Inferior parietal cortex (tissue), 1 donor: ENCODE data around the gene CLIC4.
"Not testable (repeated sequence)": the region's sequence is repeated elsewhere in the genome, so short reads cannot be mapped to it uniquely, and the experiment has no call there.

Experiments used
- DNase-seq: peaks from one replicate; pipeline ENCODE4 v3.0.0-alpha.2; 2016; ENCODE audit errors: extremely low spot score

The CLIC4 gene

GRCh38 chr1:24745711-24746413 is 615 bp downstream of the CLIC4 start:
- peak; percentile 53 for DNase-seq

DNA sequence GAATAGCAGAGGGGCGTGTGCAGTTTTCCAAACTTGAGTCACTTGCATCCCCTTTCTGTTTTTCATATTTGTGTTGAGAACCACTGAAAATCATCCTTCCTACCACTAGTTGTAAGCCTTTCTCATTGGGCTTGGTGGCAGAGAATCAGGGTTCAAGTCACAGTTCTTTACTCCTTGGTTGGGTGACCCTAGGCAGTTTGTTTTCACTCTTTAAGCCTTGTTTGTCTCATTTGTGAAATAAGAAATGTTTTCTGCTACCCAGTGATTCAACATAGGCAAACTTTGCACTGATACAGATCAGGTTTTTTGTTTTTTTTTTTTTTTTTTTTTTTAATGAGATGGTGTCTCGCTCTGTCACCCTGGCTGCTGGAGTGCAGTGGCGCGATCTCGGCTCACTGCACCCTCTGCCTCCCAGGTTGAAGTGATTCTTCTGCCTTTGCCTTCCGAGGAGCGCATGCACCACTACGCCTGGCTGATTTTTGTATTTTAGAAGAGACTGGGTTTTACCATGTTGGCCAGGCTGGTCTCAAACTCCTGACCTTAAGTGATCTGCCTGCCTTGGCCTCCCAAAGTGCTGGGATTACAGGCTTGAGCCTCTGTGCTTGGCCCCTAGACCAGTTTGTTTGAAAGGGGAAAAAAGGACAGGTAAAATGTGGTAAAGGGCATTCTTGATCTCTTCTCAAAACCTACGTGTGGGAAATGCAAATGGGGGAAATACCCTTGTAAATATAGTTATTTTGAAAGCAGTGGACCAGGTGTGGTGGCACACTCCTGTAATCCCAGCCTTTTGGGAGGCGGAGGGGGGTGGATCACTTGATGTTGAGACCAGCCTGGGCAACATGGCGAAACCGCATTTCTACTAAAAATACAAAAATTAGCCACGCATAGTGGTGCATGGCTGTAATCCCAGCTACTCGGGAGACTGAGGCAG is 3.2 kb downstream of the CLIC4 start:
- DNase-seq, result no peak

DNA sequence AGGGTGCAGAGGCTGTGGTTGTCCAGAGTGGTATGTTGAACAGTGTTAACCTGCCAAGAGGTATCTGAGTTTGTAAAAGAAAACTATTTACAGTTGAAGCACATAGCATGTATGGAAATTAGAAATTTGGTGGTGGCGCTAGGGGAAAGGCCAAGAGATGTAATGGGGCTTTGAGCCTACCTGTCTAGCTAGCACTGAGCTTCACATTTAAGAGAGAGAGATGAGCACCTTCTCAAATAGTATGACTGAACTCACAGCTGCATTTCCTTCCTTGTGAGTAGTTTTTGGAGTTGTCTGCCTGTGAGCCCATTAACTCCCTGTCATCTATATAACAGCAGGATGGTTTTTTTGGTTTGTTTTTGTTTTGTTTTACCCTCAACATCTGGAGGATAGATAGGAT is 4.0 kb downstream of the CLIC4 start:
- DNase-seq, result no peak

DNA sequence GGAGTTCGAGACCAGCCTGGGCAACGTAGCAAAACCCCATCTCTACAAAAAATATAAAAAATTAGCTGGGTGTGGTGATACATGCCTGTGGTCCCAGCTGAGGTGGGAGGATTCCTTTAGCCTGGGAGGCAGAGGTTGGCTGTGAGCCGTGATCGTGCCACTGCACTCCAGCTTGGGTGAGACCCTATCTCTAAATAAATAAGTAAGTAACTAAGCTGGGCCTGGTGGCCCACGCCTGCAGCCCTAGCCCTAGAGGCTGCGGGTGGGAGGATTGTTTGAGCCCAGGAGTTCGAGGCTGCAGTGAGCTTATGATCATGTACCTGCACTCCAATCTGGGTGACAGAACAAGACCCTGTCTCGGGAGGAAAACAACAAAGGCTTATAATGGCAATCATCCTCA is 4.6 kb downstream of the CLIC4 start:
- no peak for DNase-seq

GRCh38 chr1:24751833-24752232 is 6.6 kb downstream of the CLIC4 start:
- no peak for DNase-seq

DNA sequence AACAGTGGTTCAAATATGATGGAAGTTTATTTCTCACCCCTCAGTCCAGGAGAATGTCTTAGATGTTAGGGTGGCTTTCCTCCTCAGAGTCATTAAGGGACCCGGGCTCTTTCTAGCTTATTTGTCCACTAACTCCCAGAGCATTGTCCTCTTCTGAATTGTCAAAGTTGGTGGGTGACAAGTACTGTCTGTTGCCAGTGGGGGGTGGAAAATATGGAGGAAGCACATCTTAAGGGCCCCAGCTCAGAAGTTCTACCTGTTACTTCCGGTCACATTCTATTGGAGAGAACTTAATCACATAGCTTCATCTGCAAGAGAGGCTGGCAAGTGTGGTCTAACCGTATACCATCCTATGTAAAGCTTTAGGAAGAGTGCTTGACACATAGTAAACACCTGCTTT is 7.1 kb downstream of the CLIC4 start:
- DNase-seq, result no peak

- no peak for DNase-seq
Observed at GRCh38 chr1:24754229-24754628, 9.0 kb downstream of the CLIC4 start.

DNA sequence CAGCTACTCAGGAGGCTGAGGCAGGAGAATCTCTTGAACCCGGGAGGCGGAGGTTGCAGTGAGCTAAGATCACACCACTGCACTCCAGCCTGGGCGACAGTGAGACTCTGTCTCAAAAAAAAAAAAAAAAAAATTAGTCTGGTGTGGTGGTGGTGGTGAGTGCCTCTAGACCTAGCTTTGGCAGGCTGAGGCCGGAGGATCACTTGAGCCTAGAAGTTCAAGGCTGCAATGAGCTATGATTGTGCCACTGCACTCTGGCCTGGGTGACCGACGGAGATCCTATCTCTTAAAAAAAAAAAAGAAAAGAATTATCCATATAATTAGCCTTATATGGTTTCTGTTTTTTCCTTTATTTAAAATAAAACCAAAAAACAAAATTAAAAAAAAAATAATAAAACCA is 10.1 kb downstream of the CLIC4 start:
- DNase-seq, result not testable (repeated sequence)

GRCh38 chr1:24756395-24756794 is 11.1 kb downstream of the CLIC4 start:
- no peak for DNase-seq

GRCh38 chr1:24759492-24759891 is 14.2 kb downstream of the CLIC4 start:
- no peak for DNase-seq

DNA sequence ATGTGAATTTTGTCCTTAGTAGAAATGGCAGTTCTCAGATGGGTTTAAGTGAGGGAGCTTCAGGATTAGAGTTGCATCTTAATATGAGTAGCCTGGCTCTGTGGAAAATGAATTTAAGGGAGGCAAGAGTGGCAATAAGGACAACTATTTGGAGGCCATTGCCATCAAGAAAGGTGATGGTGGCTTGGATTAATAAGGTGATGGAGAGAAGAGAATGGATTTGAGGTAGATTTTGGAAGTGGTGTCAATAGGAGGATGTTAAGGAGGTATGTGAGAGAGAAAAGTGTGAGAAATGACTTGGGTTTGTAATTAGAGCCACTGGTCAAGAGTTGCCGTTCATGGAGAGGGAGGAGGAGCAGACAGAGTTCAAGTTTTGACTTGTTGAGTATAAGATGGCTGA is 16.3 kb downstream of the CLIC4 start:
- no peak for DNase-seq

- no peak for DNase-seq
Observed at GRCh38 chr1:24762133-24762676, 17.0 kb downstream of the CLIC4 start.

DNA sequence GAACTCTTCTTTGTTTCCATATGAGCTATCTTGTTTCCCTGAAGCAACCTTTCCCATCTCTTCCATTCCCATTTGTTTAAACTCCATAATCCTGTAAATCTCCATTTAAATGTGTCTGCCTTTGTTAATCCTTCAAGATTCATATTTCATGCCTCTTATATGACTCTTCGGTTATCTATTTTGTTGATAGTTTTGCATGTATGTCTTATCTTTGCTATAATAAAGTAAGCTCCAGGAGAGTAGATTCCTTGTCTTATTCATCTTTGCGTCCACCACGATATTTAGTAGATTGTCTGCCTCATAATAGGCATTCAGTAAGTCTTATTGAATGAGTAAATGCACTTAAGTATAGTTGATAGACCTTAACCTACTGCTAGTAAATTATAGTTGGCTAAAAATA is 18.4 kb downstream of the CLIC4 start:
- DNase-seq, result no peak

GRCh38 chr1:24764439-24764838 is 19.2 kb downstream of the CLIC4 start:
- DNase-seq, result no peak

- no peak for DNase-seq
Observed at GRCh38 chr1:24764848-24765247, 19.6 kb downstream of the CLIC4 start.

- peak; percentile 26 for DNase-seq
Observed at GRCh38 chr1:24765308-24765988, 20.2 kb downstream of the CLIC4 start.

- no peak for DNase-seq
Observed at GRCh38 chr1:24767351-24767750, 22.1 kb downstream of the CLIC4 start.

GRCh38 chr1:24768873-24769605 is 23.8 kb downstream of the CLIC4 start:
- no peak for DNase-seq

DNA sequence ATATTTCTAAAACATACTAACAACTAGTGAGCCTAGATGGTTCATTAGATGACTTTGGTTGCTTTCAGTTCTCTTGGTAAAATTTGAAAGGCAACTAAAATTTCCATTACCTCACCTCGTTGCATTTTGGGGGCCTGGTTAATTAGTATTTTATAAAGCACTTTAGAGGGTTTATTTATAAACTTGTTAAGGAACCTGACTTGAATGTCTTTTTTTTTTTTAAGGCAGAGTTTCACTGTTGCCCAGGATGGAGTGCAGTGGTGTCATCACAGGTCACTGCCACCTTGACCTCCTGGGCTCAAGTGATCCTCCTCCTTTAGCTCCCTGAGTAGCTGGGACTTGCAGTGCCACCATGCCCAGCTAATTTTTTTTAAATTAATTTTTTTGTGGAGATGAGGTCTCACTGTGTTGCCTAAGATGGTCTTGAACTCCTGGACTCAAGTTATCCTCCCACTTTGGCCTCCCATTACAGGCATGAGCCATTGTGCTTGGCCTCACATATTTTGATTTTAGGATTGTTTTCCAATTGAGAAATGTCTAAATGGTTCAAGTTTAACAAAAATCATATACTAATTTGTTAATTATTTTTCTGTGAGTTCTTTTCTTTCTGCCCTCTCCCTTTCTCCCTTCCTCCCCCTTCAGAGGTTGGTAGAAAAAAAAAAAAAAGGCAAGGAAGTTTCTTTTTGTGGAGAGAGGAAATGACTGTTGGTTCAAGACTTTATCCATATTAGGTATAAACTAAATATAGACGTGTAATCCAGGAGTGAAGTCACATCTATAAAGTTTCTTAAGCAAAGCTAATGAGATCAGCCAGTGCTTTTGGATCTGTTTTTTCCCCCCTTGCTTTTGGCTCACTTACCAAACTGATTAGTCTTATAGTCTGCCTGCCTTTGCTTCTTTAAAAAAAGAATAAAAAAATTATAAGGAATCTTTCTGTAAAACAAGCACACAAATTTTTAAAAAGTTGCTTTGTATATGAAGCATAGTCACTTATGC is 24.7 kb downstream of the CLIC4 start:
- no peak for DNase-seq

DNA sequence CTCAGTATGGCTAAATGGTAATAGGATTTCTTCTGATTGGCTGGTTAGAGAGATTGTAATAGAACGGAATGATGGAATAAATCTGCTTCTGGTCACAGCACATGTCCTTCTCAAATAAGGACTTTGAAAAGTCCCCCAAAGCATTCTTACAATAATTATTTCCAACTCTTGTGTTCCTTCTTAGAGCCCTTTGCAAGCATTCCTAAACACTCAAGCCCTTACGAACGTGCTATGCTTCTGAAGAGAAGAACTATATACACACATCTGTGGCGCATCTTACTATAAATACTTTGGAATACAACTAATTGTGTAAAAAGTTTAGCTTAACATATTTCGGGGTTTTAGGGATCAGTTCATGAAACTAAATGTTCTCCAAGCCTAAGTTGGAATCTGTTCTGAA is 25.6 kb downstream of the CLIC4 start:
- DNase-seq, result no peak
